GM21529 (cell line): ENCODE measurements around the gene TATDN2.

Experiments
- ATAC-seq: cut with Tn5 transposase; IDR thresholded peaks from one replicate; pipeline ENCODE4 v1.9.1; 2021; ENCODE audit not compliant: unreplicated experiment

The TATDN2 gene

DNA sequence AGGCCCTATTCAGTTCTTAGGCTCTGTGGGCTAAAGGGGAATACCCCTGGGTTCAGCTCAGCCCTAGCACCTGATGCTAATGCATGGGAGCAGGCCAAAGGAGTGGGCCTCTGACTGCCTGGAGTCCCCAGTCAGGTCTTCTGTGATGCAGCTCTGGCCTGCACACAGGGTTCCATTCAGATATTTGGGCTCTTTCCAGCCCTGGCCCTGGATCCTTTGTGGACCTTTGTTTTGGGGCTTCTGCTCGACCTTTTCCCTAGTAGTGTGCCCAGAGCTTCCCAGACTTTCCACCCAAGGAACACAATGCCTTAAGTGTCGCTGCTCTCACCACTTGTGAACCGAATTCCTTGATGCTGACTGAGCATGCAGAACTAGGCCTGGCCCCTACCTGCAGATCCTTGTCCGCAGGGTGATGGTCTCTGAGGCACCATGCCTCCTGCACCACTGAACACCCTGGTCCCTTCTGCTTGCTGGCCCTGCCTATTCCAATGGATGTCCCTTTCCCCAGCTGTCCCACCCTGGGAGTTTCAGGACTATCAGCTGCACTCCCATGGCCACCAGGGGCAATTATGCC, 67.6 kb downstream of the TATDN2 start:
- ATAC-seq = no peak

- ATAC-seq = no peak
Measured at GRCh38 chr3:10317311-10317960, 69.2 kb downstream of the TATDN2 start.

- no peak for ATAC-seq
Measured at GRCh38 chr3:10317961-10318350, 69.7 kb downstream of the TATDN2 start.

DNA sequence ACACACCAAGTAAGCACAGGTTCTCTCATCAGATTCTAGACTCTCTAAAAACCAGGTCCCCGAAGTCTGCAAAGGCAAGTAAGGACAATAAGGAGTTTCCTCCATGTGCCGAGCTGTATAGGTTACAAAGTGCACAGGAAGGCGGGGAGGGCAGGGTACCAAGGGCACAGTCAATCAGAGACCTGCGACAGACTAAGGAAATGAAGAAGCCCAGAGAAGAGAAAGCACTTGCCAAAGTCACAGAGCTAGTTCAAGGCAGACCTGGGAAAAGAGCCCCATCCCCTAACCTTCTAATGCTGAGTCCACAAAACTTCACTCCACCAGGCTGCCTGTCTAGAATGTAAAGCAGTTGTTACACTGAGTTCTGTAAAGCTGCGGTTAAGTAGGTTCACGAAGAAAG, 71.0 kb downstream of the TATDN2 start:
- no peak for ATAC-seq

DNA sequence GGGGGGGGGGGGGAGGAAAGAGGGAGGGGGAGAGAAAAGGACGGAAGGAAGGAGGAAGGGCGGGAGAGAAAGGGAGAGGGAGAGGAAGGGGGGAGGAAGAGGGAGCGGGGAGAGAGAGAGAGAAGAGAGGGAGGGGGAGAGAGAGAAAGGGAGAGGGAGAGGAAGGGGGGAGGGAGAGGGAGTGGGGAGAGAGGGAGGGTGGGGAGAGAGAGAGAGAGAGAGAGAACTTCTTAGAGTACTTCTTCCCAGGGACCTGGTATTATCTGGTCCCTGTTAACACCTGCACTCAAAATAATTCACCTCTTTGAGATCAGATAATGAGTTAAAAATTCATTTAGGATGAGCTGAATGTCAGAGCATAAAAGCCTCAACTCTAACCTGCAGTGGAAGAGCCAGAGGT, 71.5 kb downstream of the TATDN2 start:
- no peak for ATAC-seq

- ATAC-seq = no peak
Measured at GRCh38 chr3:10320320-10320677, 72.0 kb downstream of the TATDN2 start.

DNA sequence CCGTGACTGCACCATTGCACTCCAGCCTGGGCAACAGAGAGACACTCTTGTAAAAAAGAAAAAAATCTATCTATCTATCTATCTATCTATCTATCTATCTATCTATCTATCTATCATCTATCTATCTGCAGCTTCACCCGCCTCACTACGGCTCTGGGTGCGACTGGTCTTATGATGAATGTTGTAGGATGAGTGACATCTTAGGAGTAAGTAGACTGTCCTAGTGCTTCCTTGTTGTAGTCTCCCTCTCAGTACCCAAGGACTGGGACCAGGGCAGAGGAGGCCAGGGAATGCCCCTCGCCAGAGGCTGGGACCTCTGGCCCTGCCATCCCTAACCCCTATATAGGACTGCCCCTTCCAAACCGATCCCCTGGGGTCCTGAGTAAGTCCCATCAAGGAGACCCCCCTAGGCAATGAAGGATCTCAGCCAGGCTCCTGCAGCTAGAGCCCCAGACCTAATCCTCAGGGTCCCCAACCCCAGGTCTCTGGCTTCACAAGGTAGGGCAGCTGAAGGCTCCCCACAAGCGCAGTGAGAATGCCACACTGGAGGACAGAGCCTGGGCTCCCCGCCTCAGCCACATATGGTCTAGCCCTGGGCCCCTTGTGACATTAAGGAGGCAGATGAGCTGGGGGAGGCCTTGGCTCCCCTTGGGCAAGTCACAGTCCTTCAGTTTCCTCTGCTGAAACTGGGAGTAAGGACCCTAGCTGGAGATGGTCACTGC, 73.5 kb downstream of the TATDN2 start:
- no peak for ATAC-seq

- ATAC-seq = no peak
Measured at GRCh38 chr3:10322352-10322710, 74.1 kb downstream of the TATDN2 start.

DNA sequence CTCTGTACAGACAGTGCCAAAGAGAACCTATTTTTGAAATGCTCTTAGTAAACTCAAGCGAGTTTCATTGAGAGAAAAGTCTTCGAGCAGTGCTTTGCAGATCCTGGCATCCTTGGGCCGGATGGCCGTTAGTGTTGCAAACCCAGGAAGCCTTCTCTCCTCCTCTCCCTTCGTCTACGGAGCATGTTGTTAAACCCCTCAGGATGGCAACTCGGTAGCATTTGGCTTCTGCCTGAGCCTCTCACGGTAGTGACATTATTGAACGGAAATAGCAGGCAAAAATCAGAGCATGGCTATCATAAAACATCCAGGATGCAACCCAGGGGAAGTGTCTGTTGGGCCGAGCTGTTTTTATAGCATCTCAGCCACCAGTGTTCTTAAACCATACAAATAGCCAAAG, 79.3 kb downstream of the TATDN2 start:
- no peak for ATAC-seq

GRCh38 chr3:10328460-10329071, 80.3 kb downstream of the TATDN2 start:
- ATAC-seq = no peak

- no peak for ATAC-seq
Measured at GRCh38 chr3:10329495-10330015, 81.3 kb downstream of the TATDN2 start.

DNA sequence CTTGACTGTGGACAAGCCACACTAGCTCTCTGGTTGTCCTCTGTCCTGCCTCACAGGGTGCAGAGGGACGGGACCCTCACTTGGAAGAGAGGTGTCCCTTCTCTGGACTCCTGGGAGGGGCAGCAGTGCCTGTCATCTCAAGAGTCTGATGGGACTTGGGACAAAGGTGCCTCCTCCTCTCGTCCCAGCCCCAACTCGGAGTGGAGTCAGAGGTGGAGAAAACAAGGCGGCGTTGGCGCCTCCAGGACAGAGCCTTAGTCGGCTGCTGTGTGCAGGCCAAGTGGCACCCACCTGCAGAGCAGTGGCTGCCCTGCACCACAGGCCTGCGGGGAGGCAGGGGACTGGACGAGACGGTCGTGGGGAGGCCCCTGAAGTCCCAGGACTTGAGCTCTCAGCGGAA, 82.1 kb downstream of the TATDN2 start:
- no peak for ATAC-seq
